HCT116 (cell line): Measurements from ENCODE around the gene DNM3.

Experiments used
- CBX3 ChIP-seq: IDR thresholded peaks from 2 replicates; pipeline ENCODE4 v1.6.1; 2012; ENCODE audit warnings: low read depth
- CEBPB ChIP-seq: IDR thresholded peaks from 2 replicates; pipeline ENCODE4 v1.6.1; 2012; ENCODE audit warnings: low read depth
- CTCF ChIP-seq, 3 experiments: fragments of 200-600 bp in 1 of 3; sonication (generic) in 1 of 3; IDR thresholded peaks in 2 of 3; conservative IDR thresholded peaks in 1 of 3; 2 replicates each; pipeline ENCODE4 v1.5.1; 2012 to 2017; ENCODE audit warnings: low read depth in 2 of 3, low read length in 2 of 3, antibody characterized with exemption in 1 of 3, borderline replicate concordance in 1 of 3, control low read depth in 1 of 3, mild to moderate bottlenecking in 1 of 3, mixed read lengths in 1 of 3, mixed run types in 1 of 3, moderate library complexity in 1 of 3; ENCODE audit not compliant: insufficient read depth in 1 of 3
- EZH2 ChIP-seq: fragments of 200-600 bp; sonication (generic); IDR thresholded peaks from 2 replicates; pipeline ENCODE4 v1.6.1; 2017; ENCODE audit warnings: antibody characterized with exemption, mixed run types
- EZH2phosphoT487 ChIP-seq: fragments of 200-600 bp; IDR thresholded peaks from 2 replicates; pipeline ENCODE4 v1.6.1; 2018; ENCODE audit warnings: antibody characterized with exemption, borderline replicate concordance
- JUND ChIP-seq: IDR thresholded peaks from 2 replicates; pipeline ENCODE4 v1.6.1; 2012
- POLR2A ChIP-seq: IDR thresholded peaks from 2 replicates; pipeline ENCODE4 v1.7.0; 2011; ENCODE audit warnings: borderline replicate concordance; ENCODE audit not compliant: insufficient read depth, insufficient read length; ENCODE audit errors: extremely low read depth
- TF ChIP-seq, protein P1 (sequence below): IDR thresholded peaks from 2 replicates; pipeline ENCODE4 v1.6.1; 2012; ENCODE audit warnings: low read depth

- TF ChIP-seq EZH2phosphoT487 (no peak), CTCF (IDR thresholded peaks at IDR 0.05 in 2 of 3, conservative IDR thresholded peaks at IDR 0.05 in 1 of 3; ENCODE audit: borderline replicate concordance in 1 of 3, insufficient read depth in 1 of 3, low read depth in 2 of 3, low read length in 2 of 3) (no peak), JUND (no peak), POLR2A (no peak), CEBPB (no peak), CBX3 (no peak), EZH2 (no peak)
- TF ChIP-seq, protein P1, sequence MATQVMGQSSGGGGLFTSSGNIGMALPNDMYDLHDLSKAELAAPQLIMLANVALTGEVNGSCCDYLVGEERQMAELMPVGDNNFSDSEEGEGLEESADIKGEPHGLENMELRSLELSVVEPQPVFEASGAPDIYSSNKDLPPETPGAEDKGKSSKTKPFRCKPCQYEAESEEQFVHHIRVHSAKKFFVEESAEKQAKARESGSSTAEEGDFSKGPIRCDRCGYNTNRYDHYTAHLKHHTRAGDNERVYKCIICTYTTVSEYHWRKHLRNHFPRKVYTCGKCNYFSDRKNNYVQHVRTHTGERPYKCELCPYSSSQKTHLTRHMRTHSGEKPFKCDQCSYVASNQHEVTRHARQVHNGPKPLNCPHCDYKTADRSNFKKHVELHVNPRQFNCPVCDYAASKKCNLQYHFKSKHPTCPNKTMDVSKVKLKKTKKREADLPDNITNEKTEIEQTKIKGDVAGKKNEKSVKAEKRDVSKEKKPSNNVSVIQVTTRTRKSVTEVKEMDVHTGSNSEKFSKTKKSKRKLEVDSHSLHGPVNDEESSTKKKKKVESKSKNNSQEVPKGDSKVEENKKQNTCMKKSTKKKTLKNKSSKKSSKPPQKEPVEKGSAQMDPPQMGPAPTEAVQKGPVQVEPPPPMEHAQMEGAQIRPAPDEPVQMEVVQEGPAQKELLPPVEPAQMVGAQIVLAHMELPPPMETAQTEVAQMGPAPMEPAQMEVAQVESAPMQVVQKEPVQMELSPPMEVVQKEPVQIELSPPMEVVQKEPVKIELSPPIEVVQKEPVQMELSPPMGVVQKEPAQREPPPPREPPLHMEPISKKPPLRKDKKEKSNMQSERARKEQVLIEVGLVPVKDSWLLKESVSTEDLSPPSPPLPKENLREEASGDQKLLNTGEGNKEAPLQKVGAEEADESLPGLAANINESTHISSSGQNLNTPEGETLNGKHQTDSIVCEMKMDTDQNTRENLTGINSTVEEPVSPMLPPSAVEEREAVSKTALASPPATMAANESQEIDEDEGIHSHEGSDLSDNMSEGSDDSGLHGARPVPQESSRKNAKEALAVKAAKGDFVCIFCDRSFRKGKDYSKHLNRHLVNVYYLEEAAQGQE, result no peak
Observed at GRCh38 chr1:171826973-171827372, 14.3 kb upstream of the DNM3 start.
